Loucy (cell line): ENCODE measurements around the gene AGBL4.

Experiments
- H2AFZ ChIP-seq: fragments of 200-600 bp; sonication (generic); 2 replicates; pipeline ENCODE4 v1.6.0; 2016; ENCODE audit warnings: antibody characterized with exemption, mild to moderate bottlenecking, low read length, moderate library complexity
- H3F3A ChIP-seq: fragments of 200-600 bp; 2 replicates; pipeline ENCODE4 v1.6.0; 2016; ENCODE audit warnings: antibody characterized with exemption, low read depth, mild to moderate bottlenecking
- H3K27me3 ChIP-seq: fragments of 200-600 bp; sonication (generic); 2 replicates; pipeline ENCODE4 v1.6.1; 2014; ENCODE audit warnings: low read length, mild to moderate bottlenecking; ENCODE audit not compliant: insufficient read depth, poor library complexity, severe bottlenecking
- H3K36me3 ChIP-seq: fragments of 200-600 bp; sonication (generic); 2 replicates; pipeline ENCODE4 v1.6.1; 2016; ENCODE audit warnings: low read length; ENCODE audit not compliant: insufficient read depth
- H3K4me1 ChIP-seq: fragments of 200-600 bp; sonication (generic); 2 replicates; pipeline ENCODE4 v1.5.1; 2014; ENCODE audit warnings: low read length, mild to moderate bottlenecking; ENCODE audit not compliant: insufficient read depth, poor library complexity, severe bottlenecking
- H3K4me2 ChIP-seq: fragments of 200-600 bp; sonication (generic); 2 replicates; pipeline ENCODE4 v1.6.0; 2014; ENCODE audit warnings: antibody characterized with exemption, low read length, low read depth, mild to moderate bottlenecking; ENCODE audit not compliant: poor library complexity, severe bottlenecking
- H3K4me3 ChIP-seq: fragments of 200-600 bp; sonication (generic); 2 replicates; pipeline ENCODE4 v1.5.1; 2014; ENCODE audit warnings: low read length, mild to moderate bottlenecking, mixed read lengths; ENCODE audit not compliant: poor library complexity, severe bottlenecking
- H3K79me2 ChIP-seq: fragments of 200-600 bp; sonication (generic); 2 replicates; pipeline ENCODE4 v1.6.1; 2014; ENCODE audit warnings: low read length; ENCODE audit not compliant: insufficient read depth
- H3K9ac ChIP-seq: fragments of 200-600 bp; sonication (generic); 2 replicates; pipeline ENCODE4 v1.6.0; 2014; ENCODE audit warnings: mild to moderate bottlenecking, low read depth, low read length, moderate library complexity; ENCODE audit not compliant: poor library complexity, severe bottlenecking
- H3K9me2 ChIP-seq: fragments of 200-600 bp; sonication (generic); replicated peaks from 2 replicates; pipeline ENCODE4 v1.6.1; 2016; ENCODE audit warnings: low read depth, low read length, mixed read lengths
- H3K9me3 ChIP-seq: fragments of 200-600 bp; sonication (generic); 2 replicates; pipeline ENCODE4 v1.6.1; 2014; ENCODE audit warnings: mild to moderate bottlenecking, antibody characterized with exemption, low read length, low read depth; ENCODE audit not compliant: insufficient read depth
- H4K20me1 ChIP-seq: fragments of 200-600 bp; sonication (generic); 2 replicates; pipeline ENCODE4 v1.6.0; 2014; ENCODE audit warnings: antibody characterized with exemption, low read length, mild to moderate bottlenecking; ENCODE audit not compliant: insufficient read depth, poor library complexity, severe bottlenecking
- CTCF ChIP-seq: fragments of 200-600 bp; sonication (generic); conservative IDR thresholded peaks from 2 replicates; pipeline ENCODE4 v1.5.1; 2014; ENCODE audit warnings: mild to moderate bottlenecking, antibody characterized with exemption, low read length
- EZH2phosphoT487 ChIP-seq: fragments of 200-600 bp; IDR thresholded peaks from 2 replicates; pipeline ENCODE4 v1.6.1; 2018; ENCODE audit warnings: antibody characterized with exemption, mild to moderate bottlenecking, moderate library complexity, borderline replicate concordance

The AGBL4 gene

GRCh38 chr1:48830715-48831114 is 1193.0 kb downstream of the AGBL4 start:
- Histone ChIP-seq H3F3A (no peaks in the 10 kb centered on the region), H3K4me3 (no peak overlapping the region), H3K36me3 (no peaks in the 10 kb centered on the region), H3K4me1 (no peaks in the 10 kb centered on the region), H4K20me1 (no peaks in the 10 kb centered on the region), H3K9me3 (no peaks in the 10 kb centered on the region), H3K9me2 (no peaks in the 10 kb centered on the region), H3K4me2 (no peak overlapping the region), H3K9ac (no peak overlapping the region), H3K79me2 (no peaks in the 10 kb centered on the region), H3K27me3 (no peaks in the 10 kb centered on the region), H2AFZ (no peak overlapping the region)
- no peak for TF ChIP-seq EZH2phosphoT487
- no peak for TF ChIP-seq CTCF

GRCh38 chr1:48829446-48829845 is 1194.3 kb downstream of the AGBL4 start:
- no peak overlapping the region for H2AFZ ChIP-seq
- H3K79me2 ChIP-seq: no peaks in the 10 kb centered on the region
- no peaks in the 10 kb centered on the region for H3F3A ChIP-seq
- no peak overlapping the region for H3K4me3 ChIP-seq
- H3K9ac ChIP-seq: no peak overlapping the region
- no peaks in the 10 kb centered on the region for H3K9me2 ChIP-seq
- no peaks in the 10 kb centered on the region for H3K9me3 ChIP-seq
- no peak overlapping the region for H3K4me2 ChIP-seq
- H4K20me1 ChIP-seq: no peaks in the 10 kb centered on the region
- H3K36me3 ChIP-seq: no peaks in the 10 kb centered on the region
- H3K4me1 ChIP-seq: no peaks in the 10 kb centered on the region
- H3K27me3 ChIP-seq: no peaks in the 10 kb centered on the region
- no peak for TF ChIP-seq EZH2phosphoT487
- TF ChIP-seq CTCF: no peak

GRCh38 chr1:48823168-48823567 is 1200.6 kb downstream of the AGBL4 start:
- H2AFZ ChIP-seq: no peak overlapping the region
- H3K4me3 ChIP-seq: no peak overlapping the region
- no peaks in the 10 kb centered on the region for H3K36me3 ChIP-seq
- TF ChIP-seq CTCF (no peak), EZH2phosphoT487 (no peak)
- H3K79me2 ChIP-seq: no peaks in the 10 kb centered on the region
- H4K20me1 ChIP-seq: no peaks in the 10 kb centered on the region
- H3K4me2 ChIP-seq: no peak overlapping the region
- no peaks in the 10 kb centered on the region for H3K9me3 ChIP-seq
- no peaks in the 10 kb centered on the region for H3K4me1 ChIP-seq
- H3K9ac ChIP-seq: no peak overlapping the region
- H3K27me3 ChIP-seq: no peaks in the 10 kb centered on the region
- H3F3A ChIP-seq: no peaks in the 10 kb centered on the region
- H3K9me2 ChIP-seq: no peaks in the 10 kb centered on the region
